Panc1 (cell line): ENCODE measurements around the gene RARG.

ENCODE experiments used
- CTCF ChIP-seq: fragments of 450-650 bp; IDR thresholded peaks from 2 replicates; pipeline ENCODE4 v1.5.1; 2017; ENCODE audit warnings: mild to moderate bottlenecking
- REST ChIP-seq, 2 experiments: IDR thresholded peaks; 2 replicates each; pipeline ENCODE4 v1.6.1; 2011 to 2012; ENCODE audit warnings: low read depth in 2 of 2, control low read depth in 1 of 2, low read length in 1 of 2, mild to moderate bottlenecking in 1 of 2, moderate library complexity in 1 of 2; ENCODE audit not compliant: insufficient read depth in 1 of 2

GRCh38 chr12:53199700-53200099 lies 32.3 kb downstream of the RARG start:
- TF ChIP-seq REST (IDR thresholded peaks at IDR 0.05; ENCODE audit: insufficient read depth in 1 of 2, low read depth in 2 of 2, low read length in 1 of 2), result no peak
- TF ChIP-seq CTCF, result no peak
